ENCODE results near the gene PRX. TPM values are rescaled to one million over a fixed set of nuclear protein-coding genes. Genes with fewer than 3 reads are reported as not detected.

PRX gene
- polyA plus RNA-seq, 1 donor from 2014 or later: 0.20 TPM

DNA sequence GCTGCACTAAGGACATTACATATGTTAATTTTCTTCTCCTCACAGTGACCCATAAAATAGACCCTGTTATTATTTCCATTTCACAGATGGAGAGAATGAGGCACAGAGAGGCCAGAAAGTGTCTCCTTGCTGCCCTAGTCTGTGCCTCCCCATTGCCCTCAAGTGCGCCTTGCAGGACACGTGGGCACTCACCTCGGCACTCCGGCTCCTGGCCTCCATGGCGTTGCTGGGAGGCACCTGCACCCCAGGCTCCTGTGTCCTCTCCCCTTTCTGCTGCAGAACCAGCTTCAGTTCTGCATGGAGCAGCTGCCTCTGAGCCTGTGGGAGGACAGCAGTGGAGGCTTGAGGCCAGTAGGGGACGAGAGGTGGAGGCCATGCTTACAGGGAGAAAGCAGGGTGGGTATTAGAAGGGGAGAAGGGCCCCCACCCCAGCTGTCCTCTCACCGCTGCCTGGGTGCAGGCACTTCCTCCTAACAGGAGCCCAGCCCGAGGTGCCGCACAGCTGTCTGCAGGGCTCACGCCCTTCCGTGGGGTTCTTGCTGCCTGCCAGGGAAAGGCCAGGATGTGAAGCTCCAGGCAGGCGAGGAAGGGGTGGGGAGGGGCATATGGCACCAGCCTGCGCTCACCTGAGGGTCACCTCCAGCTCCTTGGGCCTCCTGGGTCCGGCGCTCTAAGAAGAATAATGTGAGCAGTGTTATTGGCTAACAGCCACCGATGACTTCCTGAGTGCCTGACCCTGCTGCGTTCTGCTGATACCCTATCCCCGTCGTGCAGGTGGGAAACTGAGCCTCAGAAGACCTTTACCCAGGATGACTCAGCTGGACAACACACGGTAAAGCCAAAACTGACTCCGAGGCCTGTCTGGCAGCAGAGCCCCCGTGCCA is 5.2 kb downstream of the PRX start:
- no peaks in the 10 kb centered on the region for H3F3A ChIP-seq (ENCODE audit: insufficient read depth, low read length, poor library complexity, severe bottlenecking)
- H3K36me3 ChIP-seq (ENCODE audit: insufficient read depth, low read length): no peaks in the 10 kb centered on the region
- H2AFZ ChIP-seq (ENCODE audit: low read depth, low read length): no peak overlapping the region
- H3K4me3 ChIP-seq (ENCODE audit: low read length): no peak overlapping the region
- H3K27me3 ChIP-seq (ENCODE audit: insufficient read depth, low read depth, low read length): peaks cover 7% of the 10 kb centered on the region
- no peaks in the 10 kb centered on the region for H3K79me2 ChIP-seq (replicated peaks; ENCODE audit: insufficient read depth, low read length)
- no peaks in the 10 kb centered on the region for H4K20me1 ChIP-seq (ENCODE audit: insufficient read depth)
- no peak overlapping the region for H3K27ac ChIP-seq (ENCODE audit: low read length)
- H3K4me2 ChIP-seq (ENCODE audit: low read length): no peak overlapping the region
- no peaks in the 10 kb centered on the region for H3K9me2 ChIP-seq (ENCODE audit: insufficient read depth, low read length)
- TF ChIP-seq POLR2AphosphoS5 (IDR thresholded peaks at IDR 0.05): no peak
- H3K9ac ChIP-seq (ENCODE audit: low read length): no peak overlapping the region
- no peaks in the 10 kb centered on the region for H3K9me3 ChIP-seq (ENCODE audit: low read length)

DNA sequence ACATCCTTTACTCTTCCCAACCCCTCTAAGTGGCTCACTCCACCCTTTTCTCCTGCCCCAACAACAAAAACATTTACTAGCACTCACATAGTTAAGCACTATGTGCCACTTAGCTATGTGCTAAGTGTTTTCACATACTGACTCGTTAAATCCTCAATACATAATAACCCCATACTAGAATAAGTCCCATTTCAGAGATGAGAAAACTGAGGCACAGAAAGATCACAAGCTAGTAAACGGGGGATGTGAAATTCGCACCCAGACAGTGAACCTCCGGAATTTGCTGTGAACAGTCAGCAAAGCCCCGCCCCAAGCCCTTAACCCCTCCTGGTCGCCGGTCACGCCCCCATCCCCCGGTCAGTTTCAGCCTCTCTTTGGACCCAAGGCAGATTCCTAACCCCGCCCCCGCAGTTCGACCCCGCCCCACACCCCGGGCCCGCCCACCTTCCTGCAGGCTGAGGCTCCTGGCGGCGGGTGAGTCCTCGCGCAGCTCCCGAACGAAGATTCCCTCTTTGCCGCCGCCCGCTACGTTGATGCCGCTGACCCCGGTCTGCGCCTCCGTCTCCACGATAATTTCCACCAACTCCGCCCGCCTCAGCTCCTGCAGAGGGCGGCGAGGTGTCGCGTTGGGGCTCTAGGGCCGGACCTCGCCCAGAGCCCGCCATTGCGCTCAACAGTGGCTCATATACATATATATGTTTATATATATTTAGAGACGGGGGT is 9.8 kb downstream of the PRX start:
- Histone ChIP-seq H3K36me3 (ENCODE audit: insufficient read depth, low read length) (no peaks in the 10 kb centered on the region), H3K4me2 (ENCODE audit: low read length) (no peak overlapping the region), H3F3A (ENCODE audit: insufficient read depth, low read length, poor library complexity, severe bottlenecking) (no peaks in the 10 kb centered on the region), H3K27me3 (ENCODE audit: insufficient read depth, low read depth, low read length) (peaks cover 7% of the 10 kb centered on the region), H3K27ac (ENCODE audit: low read length) (no peak overlapping the region), H3K9me3 (ENCODE audit: low read length) (no peaks in the 10 kb centered on the region), H2AFZ (ENCODE audit: low read depth, low read length) (no peak overlapping the region), H3K79me2 (replicated peaks; ENCODE audit: insufficient read depth, low read length) (no peaks in the 10 kb centered on the region), H3K9ac (ENCODE audit: low read length) (no peak overlapping the region), H3K9me2 (ENCODE audit: insufficient read depth, low read length) (no peaks in the 10 kb centered on the region), H3K4me3 (ENCODE audit: low read length) (peak overlapping the region; percentile 58), H4K20me1 (ENCODE audit: insufficient read depth) (no peaks in the 10 kb centered on the region)
- no peak for TF ChIP-seq TAF1 (IDR thresholded peaks at IDR 0.05; ENCODE audit: low read depth)
- TF ChIP-seq, protein P1, sequence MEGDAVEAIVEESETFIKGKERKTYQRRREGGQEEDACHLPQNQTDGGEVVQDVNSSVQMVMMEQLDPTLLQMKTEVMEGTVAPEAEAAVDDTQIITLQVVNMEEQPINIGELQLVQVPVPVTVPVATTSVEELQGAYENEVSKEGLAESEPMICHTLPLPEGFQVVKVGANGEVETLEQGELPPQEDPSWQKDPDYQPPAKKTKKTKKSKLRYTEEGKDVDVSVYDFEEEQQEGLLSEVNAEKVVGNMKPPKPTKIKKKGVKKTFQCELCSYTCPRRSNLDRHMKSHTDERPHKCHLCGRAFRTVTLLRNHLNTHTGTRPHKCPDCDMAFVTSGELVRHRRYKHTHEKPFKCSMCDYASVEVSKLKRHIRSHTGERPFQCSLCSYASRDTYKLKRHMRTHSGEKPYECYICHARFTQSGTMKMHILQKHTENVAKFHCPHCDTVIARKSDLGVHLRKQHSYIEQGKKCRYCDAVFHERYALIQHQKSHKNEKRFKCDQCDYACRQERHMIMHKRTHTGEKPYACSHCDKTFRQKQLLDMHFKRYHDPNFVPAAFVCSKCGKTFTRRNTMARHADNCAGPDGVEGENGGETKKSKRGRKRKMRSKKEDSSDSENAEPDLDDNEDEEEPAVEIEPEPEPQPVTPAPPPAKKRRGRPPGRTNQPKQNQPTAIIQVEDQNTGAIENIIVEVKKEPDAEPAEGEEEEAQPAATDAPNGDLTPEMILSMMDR (IDR thresholded peaks at IDR 0.05; ENCODE audit: poor library complexity, severe bottlenecking): no peak
- no peak for TF ChIP-seq RAD21 (conservative IDR thresholded peaks at IDR 0.05)
- no peak for TF ChIP-seq EP300 (conservative IDR thresholded peaks at IDR 0.05; ENCODE audit: poor library complexity, severe bottlenecking)
- TF ChIP-seq POLR2AphosphoS5 (IDR thresholded peaks at IDR 0.05): no peak
- no peak for TF ChIP-seq MXI1 (conservative IDR thresholded peaks at IDR 0.05; ENCODE audit: poor library complexity, severe bottlenecking)

DNA sequence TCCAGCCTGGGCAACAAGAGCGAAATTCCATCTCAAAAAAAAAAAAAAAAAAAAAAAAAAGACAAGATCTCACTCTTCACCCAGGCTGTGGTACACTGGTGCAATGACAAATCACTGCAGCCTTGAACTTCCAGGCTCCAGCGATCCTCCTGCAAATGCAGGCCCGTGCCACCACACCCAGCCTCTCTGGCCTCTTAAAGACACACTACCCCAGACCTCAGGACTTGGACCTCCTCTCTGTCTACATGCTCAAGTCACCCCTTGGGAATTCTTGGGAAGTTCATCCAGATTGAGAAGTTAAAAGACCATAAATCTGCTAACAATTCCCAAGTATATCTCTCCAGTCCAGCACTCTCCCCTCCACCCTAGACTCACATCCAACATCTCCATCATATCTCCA is 12.6 kb downstream of the PRX start:
- Histone ChIP-seq H3F3A (ENCODE audit: insufficient read depth, low read length, poor library complexity, severe bottlenecking) (no peaks in the 10 kb centered on the region), H3K9me3 (ENCODE audit: low read length) (no peaks in the 10 kb centered on the region), H3K4me2 (ENCODE audit: low read length) (no peak overlapping the region), H3K4me3 (ENCODE audit: low read length) (no peak overlapping the region), H3K9me2 (ENCODE audit: insufficient read depth, low read length) (no peaks in the 10 kb centered on the region), H3K79me2 (replicated peaks; ENCODE audit: insufficient read depth, low read length) (no peaks in the 10 kb centered on the region), H3K27ac (ENCODE audit: low read length) (no peak overlapping the region), H3K27me3 (ENCODE audit: insufficient read depth, low read depth, low read length) (peaks cover 7% of the 10 kb centered on the region), H4K20me1 (ENCODE audit: insufficient read depth) (no peaks in the 10 kb centered on the region), H3K9ac (ENCODE audit: low read length) (no peak overlapping the region), H2AFZ (ENCODE audit: low read depth, low read length) (no peak overlapping the region), H3K36me3 (ENCODE audit: insufficient read depth, low read length) (no peaks in the 10 kb centered on the region)
- no peak for TF ChIP-seq RAD21 (conservative IDR thresholded peaks at IDR 0.05)
- no peak for TF ChIP-seq MXI1 (conservative IDR thresholded peaks at IDR 0.05; ENCODE audit: poor library complexity, severe bottlenecking)
- TF ChIP-seq SMC3 (conservative IDR thresholded peaks at IDR 0.05; ENCODE audit: poor library complexity): no peak
- TF ChIP-seq, protein P2, sequence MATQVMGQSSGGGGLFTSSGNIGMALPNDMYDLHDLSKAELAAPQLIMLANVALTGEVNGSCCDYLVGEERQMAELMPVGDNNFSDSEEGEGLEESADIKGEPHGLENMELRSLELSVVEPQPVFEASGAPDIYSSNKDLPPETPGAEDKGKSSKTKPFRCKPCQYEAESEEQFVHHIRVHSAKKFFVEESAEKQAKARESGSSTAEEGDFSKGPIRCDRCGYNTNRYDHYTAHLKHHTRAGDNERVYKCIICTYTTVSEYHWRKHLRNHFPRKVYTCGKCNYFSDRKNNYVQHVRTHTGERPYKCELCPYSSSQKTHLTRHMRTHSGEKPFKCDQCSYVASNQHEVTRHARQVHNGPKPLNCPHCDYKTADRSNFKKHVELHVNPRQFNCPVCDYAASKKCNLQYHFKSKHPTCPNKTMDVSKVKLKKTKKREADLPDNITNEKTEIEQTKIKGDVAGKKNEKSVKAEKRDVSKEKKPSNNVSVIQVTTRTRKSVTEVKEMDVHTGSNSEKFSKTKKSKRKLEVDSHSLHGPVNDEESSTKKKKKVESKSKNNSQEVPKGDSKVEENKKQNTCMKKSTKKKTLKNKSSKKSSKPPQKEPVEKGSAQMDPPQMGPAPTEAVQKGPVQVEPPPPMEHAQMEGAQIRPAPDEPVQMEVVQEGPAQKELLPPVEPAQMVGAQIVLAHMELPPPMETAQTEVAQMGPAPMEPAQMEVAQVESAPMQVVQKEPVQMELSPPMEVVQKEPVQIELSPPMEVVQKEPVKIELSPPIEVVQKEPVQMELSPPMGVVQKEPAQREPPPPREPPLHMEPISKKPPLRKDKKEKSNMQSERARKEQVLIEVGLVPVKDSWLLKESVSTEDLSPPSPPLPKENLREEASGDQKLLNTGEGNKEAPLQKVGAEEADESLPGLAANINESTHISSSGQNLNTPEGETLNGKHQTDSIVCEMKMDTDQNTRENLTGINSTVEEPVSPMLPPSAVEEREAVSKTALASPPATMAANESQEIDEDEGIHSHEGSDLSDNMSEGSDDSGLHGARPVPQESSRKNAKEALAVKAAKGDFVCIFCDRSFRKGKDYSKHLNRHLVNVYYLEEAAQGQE (IDR thresholded peaks at IDR 0.05; ENCODE audit: borderline replicate concordance): no peak
- no peak for TF ChIP-seq EP300 (conservative IDR thresholded peaks at IDR 0.05; ENCODE audit: poor library complexity, severe bottlenecking)
- no peak for TF ChIP-seq EZH2 (IDR thresholded peaks at IDR 0.05; ENCODE audit: borderline replicate concordance, insufficient read depth, low read length, poor library complexity, severe bottlenecking)
- TF ChIP-seq TAF1 (IDR thresholded peaks at IDR 0.05; ENCODE audit: low read depth): no peak
- no peak for TF ChIP-seq POLR2AphosphoS5 (IDR thresholded peaks at IDR 0.05)
- TF ChIP-seq, protein P1 (IDR thresholded peaks at IDR 0.05; ENCODE audit: poor library complexity, severe bottlenecking): no peak

Measured in neural cell (in vitro differentiated cells).